HFFc6 (cell line): ENCODE results near the gene ZNF385C. TPM values are rescaled to one million over a fixed set of nuclear protein-coding genes. Genes with fewer than 3 reads are reported as not detected.

ENCODE experiments used
- DNase-seq: peaks from one replicate; pipeline ENCODE4 v3.0.0-alpha.2; 2018
- H3K27ac Mint-ChIP-seq: 2 replicates; pipeline ENCODE4 v1.8.0; 2020; ENCODE audit warnings: mild to moderate bottlenecking, mixed read lengths
- H3K27me3 Mint-ChIP-seq: 2 replicates; pipeline ENCODE4 v1.8.0; 2021; ENCODE audit warnings: mild to moderate bottlenecking, moderate library complexity, mixed read lengths; ENCODE audit not compliant: insufficient read depth
- H3K36me3 Mint-ChIP-seq: 2 replicates; pipeline ENCODE4 v1.8.0; 2021; ENCODE audit warnings: low read depth, mixed read lengths
- H3K4me1 Mint-ChIP-seq: 2 replicates; pipeline ENCODE4 v1.8.0; 2020; ENCODE audit warnings: low read depth, mixed read lengths
- H3K4me3 Mint-ChIP-seq: 2 replicates; pipeline ENCODE4 v1.8.0; 2020; ENCODE audit warnings: mild to moderate bottlenecking, moderate library complexity, mixed read lengths
- H3K9me3 Mint-ChIP-seq: 2 replicates; pipeline ENCODE4 v1.8.0; 2020; ENCODE audit warnings: mild to moderate bottlenecking, mixed read lengths
- total RNA-seq, 6 experiments: library from RNA; stranded (reverse); fragmentation: NEBNext Ultra II Directional; extraction: Animal tissue kit (Norgen Biotek cat#: 25700); gene quantifications; 2 replicates in 1 of 6; 3 replicates in 5 of 6; pipeline ENCODE4 v1.2.3, GENCODE V29; 2021
- TF ChIP-seq, protein P1 (sequence below): fragments of 200-600 bp; sonication (generic); IDR thresholded peaks from 2 replicates; pipeline ENCODE4 v1.5.0; 2021; ENCODE audit warnings: antibody characterized with exemption, mild to moderate bottlenecking

ZNF385C gene
- total RNA-seq, 6 experiments from 2014 or later, result not detected

DNA sequence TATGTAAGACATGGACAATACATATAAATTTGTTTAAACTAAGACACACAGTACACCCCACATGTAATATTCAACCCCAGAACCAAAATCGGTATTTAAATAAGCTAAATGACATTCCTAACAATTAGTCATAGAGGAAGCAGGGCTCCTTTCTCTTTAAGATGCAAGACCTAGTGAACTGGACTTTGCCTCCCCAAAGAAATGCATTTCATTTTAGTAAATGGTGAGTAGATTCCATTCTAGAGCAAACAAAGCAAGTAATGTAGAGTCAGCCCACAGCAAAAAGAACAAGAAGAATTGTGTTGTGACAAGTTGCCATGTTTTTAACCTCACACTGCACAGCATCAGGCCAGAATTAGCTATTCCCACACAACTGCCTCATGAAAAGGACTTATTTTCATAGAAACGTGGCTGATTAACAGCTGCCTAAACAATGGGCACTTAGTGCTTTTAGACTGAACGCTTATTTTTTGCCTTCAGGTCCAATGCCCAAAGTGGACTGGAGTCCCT lies 95.4 kb downstream of the ZNF385C start:
- peaks cover 27% of the 10 kb centered on the region for H3K36me3 Mint-ChIP-seq
- no peaks in the 10 kb centered on the region; the same call in 1 of the 2 replicates for H3K27me3 Mint-ChIP-seq
- H3K4me1 Mint-ChIP-seq, result peaks cover 64% of the 10 kb centered on the region
- DNase-seq, result peak; percentile 46
- TF ChIP-seq, protein P1, sequence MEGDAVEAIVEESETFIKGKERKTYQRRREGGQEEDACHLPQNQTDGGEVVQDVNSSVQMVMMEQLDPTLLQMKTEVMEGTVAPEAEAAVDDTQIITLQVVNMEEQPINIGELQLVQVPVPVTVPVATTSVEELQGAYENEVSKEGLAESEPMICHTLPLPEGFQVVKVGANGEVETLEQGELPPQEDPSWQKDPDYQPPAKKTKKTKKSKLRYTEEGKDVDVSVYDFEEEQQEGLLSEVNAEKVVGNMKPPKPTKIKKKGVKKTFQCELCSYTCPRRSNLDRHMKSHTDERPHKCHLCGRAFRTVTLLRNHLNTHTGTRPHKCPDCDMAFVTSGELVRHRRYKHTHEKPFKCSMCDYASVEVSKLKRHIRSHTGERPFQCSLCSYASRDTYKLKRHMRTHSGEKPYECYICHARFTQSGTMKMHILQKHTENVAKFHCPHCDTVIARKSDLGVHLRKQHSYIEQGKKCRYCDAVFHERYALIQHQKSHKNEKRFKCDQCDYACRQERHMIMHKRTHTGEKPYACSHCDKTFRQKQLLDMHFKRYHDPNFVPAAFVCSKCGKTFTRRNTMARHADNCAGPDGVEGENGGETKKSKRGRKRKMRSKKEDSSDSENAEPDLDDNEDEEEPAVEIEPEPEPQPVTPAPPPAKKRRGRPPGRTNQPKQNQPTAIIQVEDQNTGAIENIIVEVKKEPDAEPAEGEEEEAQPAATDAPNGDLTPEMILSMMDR, result no peak
- peak overlapping the region; percentile 78 for H3K27ac Mint-ChIP-seq
- no peaks in the 10 kb centered on the region for H3K9me3 Mint-ChIP-seq
- peak overlapping the region; percentile 28 for H3K4me3 Mint-ChIP-seq

DNA sequence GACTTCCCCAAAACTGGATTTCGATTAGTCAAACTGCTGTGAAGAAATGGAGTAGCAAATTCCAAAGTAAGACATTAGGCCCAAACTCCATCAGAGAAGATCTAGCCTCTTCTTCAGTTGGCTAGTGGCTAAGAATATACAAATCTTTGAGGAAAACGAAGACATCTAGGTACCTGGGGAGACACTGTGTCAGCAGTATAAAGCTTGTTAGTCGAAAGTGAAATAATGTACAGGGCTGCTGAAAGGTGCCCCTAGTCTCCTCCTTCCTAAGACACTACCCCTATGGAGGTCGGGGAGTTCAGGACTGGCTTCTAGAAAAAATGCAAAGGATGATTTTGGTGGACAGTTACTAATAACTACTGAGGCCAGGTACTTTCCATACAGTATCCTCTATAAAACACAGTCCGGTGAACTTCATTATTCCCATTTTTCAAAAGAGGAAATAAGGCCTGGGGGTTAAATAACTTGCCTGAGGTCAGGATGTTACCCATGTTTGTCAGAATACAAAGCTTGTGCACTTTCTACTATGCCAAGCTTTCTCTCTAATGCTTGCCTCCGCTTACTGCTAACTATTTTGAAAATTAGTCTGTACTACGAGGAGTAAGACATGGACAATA lies 96.0 kb downstream of the ZNF385C start:
- H3K27ac Mint-ChIP-seq, result peak overlapping the region; percentile 78
- H3K27me3 Mint-ChIP-seq, result no peaks in the 10 kb centered on the region; the same call in 1 of the 2 replicates
- H3K36me3 Mint-ChIP-seq, result peaks cover 26% of the 10 kb centered on the region
- DNase-seq, result no peak
- H3K4me3 Mint-ChIP-seq, result peak overlapping the region; percentile 28; the same call in 1 of the 2 replicates
- TF ChIP-seq, protein P1, result no peak
- no peaks in the 10 kb centered on the region for H3K9me3 Mint-ChIP-seq
- peaks cover 62% of the 10 kb centered on the region for H3K4me1 Mint-ChIP-seq

DNA sequence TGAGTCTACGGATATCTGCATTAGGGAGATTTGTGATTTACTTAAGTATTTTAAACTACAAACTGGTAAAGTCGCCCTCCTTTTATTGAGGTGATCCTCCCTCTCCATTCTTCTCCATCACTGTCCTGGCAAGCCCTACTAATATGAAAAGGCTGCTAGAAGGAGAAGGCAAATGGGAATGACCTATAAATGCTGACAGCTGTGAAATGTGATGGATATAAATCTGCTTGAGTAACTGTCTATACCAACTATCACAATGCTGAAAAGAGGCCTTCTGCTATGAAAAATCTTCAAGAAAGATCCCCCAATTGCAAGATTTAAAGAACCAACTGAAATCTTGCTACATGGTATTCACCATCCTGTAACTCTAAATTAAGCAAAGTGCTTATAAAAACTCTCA lies 96.5 kb downstream of the ZNF385C start:
- H3K9me3 Mint-ChIP-seq, result no peaks in the 10 kb centered on the region
- H3K4me1 Mint-ChIP-seq, result peaks cover 62% of the 10 kb centered on the region
- no peak for DNase-seq
- no peak overlapping the region for H3K4me3 Mint-ChIP-seq
- H3K36me3 Mint-ChIP-seq, result peaks cover 27% of the 10 kb centered on the region
- TF ChIP-seq, protein P1, result no peak
- peak overlapping the region; percentile 13; the same call in 1 of the 2 replicates for H3K27ac Mint-ChIP-seq
- H3K27me3 Mint-ChIP-seq, result no peaks in the 10 kb centered on the region; the same call in 1 of the 2 replicates

DNA sequence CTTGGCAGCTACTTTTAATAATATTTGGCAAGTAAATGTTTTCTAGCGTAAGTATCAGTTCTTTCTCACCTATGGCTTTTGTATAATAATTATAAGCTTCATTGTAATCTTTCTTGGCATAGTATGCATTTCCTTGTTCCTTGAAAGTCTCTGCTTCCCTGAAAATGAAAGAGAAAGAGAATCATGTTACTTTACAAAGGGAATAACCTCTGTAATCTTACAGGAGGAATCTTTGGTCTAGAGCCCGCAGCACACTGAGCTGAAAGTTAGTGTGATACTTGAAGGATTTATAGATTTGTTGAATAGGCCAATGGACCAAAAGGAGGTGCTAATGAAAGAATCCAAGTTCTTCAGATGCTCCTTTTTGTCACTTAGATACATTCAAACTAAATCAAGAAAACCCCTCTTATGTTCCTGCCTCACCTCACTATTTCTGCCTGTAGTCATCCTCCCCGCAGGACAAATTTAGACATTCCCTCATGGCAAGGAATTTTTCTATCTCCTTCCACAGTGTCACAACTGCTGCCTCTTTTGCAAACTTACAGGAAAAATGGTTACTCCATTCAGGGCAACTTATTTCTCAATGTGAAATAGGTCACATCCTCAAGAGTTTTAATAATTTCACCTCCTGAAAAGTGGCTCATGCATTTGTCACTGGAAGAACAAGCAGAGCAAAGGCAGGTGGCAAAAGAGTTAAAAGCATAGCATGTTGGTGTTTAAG lies 97.7 kb downstream of the ZNF385C start:
- H3K27ac Mint-ChIP-seq, result no peak overlapping the region
- no peak overlapping the region for H3K4me3 Mint-ChIP-seq
- peaks cover 69% of the 10 kb centered on the region for H3K4me1 Mint-ChIP-seq
- DNase-seq, result no peak
- H3K9me3 Mint-ChIP-seq, result no peaks in the 10 kb centered on the region
- TF ChIP-seq, protein P1, result no peak
- H3K27me3 Mint-ChIP-seq, result no peaks in the 10 kb centered on the region; the same call in 1 of the 2 replicates
- peaks cover 35% of the 10 kb centered on the region for H3K36me3 Mint-ChIP-seq

DNA sequence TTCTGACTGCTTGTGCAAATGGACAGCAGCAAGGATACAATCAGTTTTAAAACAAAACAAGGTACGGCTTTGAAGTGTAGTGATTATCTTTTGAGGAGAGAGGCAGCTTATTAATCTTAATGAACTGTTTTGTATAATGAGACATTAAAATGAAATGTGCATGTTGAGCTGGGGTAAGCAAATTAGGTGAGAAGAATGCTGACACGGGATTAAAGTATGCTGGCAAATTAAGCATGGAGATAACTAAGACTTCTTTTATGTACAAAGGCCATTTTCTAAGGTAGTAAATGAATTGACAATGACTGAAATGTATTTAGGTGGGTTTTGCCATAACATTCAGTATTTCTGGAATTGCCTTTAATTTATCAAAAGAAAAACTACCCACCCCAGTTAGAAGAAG lies 99.8 kb downstream of the ZNF385C start:
- DNase-seq, result no peak
- TF ChIP-seq, protein P1, result no peak
- H3K36me3 Mint-ChIP-seq, result peaks cover 40% of the 10 kb centered on the region
- H3K27me3 Mint-ChIP-seq, result no peaks in the 10 kb centered on the region
- peaks cover 51% of the 10 kb centered on the region for H3K4me1 Mint-ChIP-seq
- H3K9me3 Mint-ChIP-seq, result no peaks in the 10 kb centered on the region
- peak overlapping the region; percentile 12; the same call in 1 of the 2 replicates for H3K27ac Mint-ChIP-seq
- H3K4me3 Mint-ChIP-seq, result no peak overlapping the region
